GM12878 (cell line): ENCODE results near the gene MEG3.

Experiments
- EZH2 ChIP-seq: IDR thresholded peaks from 2 replicates; pipeline ENCODE4 v1.6.1; 2012; ENCODE audit warnings: low read depth, mild to moderate bottlenecking, control low read depth, inconsistent platforms, low read length, borderline replicate concordance; ENCODE audit not compliant: control insufficient read depth
- NFYA ChIP-seq: IDR thresholded peaks from 2 replicates; pipeline ENCODE4 v1.6.1; 2011; ENCODE audit warnings: low read depth, mild to moderate bottlenecking, low read length, improper control_type of control experiment, borderline replicate concordance
- POLR2A ChIP-seq: IDR thresholded peaks from 2 replicates; pipeline ENCODE4 v1.6.1; 2011; ENCODE audit warnings: low read depth, mild to moderate bottlenecking, low read length
- RAD51 ChIP-seq: fragments of 450-650 bp; IDR thresholded peaks from 2 replicates; pipeline ENCODE4 v1.6.1; 2016; ENCODE audit warnings: moderate library complexity, mild to moderate bottlenecking, inconsistent platforms
- RFX5 ChIP-seq: IDR thresholded peaks from 2 replicates; pipeline ENCODE4 v1.6.1; 2011; ENCODE audit warnings: low read depth, low read length, improper control_type of control experiment
- SIX5 ChIP-seq: IDR thresholded peaks from 2 replicates; pipeline ENCODE4 v1.6.1; 2011; ENCODE audit warnings: mild to moderate bottlenecking, low read depth, low read length, moderate library complexity; ENCODE audit not compliant: severe bottlenecking
- SMC3 ChIP-seq: IDR thresholded peaks from 2 replicates; pipeline ENCODE4 v1.6.1; 2011; ENCODE audit warnings: low read length, improper control_type of control experiment, borderline replicate concordance
- SREBF2 ChIP-seq: IDR thresholded peaks from 2 replicates; pipeline ENCODE4 v1.6.1; 2012; ENCODE audit warnings: mild to moderate bottlenecking, low read length
- STAT1 ChIP-seq: fragments of 450-650 bp; conservative IDR thresholded peaks from 2 replicates; pipeline ENCODE4 v1.6.1; 2014; ENCODE audit warnings: antibody characterized with exemption, mild to moderate bottlenecking
- TF ChIP-seq, protein P1 (sequence below), 3 experiments: IDR thresholded peaks in 2 of 3; conservative IDR thresholded peaks in 1 of 3; 2 replicates each; pipeline ENCODE4 v1.5.1; 2011; ENCODE audit warnings: low read depth in 3 of 3, low read length in 3 of 3, mild to moderate bottlenecking in 3 of 3, control low read depth in 2 of 3, moderate library complexity in 2 of 3, inconsistent platforms in 1 of 3, mixed read lengths in 1 of 3; ENCODE audit not compliant: control insufficient read depth in 2 of 3, insufficient read depth in 1 of 3; ENCODE audit errors: extremely low read depth in 1 of 3

DNA sequence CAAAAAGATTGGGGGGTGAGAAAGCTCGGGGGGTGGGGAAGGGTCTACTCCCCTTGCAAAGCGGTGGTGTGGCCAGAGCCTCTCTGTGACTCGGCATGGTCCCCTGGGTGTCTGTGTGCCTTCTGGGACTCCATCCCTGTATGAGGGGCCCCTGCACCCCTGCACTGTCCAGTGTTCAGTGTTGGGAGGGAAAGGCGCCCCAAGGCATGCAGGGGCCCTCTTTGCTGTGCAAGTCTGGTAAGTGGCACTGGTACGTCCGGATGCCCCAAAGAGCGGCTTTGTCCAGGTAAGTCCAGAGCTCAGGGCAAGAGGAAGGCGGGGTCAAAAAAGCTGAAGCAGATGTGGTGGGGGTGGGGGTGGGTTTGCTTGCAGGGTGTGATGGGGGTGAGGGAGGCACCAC, 53.9 kb downstream of the MEG3 start:
- TF ChIP-seq STAT1 (no peak), POLR2A (no peak), RFX5 (no peak), SREBF2 (no peak), SIX5 (no peak), RAD51 (no peak), EZH2 (no peak), SMC3 (no peak), NFYA (no peak)
- TF ChIP-seq, protein P1, sequence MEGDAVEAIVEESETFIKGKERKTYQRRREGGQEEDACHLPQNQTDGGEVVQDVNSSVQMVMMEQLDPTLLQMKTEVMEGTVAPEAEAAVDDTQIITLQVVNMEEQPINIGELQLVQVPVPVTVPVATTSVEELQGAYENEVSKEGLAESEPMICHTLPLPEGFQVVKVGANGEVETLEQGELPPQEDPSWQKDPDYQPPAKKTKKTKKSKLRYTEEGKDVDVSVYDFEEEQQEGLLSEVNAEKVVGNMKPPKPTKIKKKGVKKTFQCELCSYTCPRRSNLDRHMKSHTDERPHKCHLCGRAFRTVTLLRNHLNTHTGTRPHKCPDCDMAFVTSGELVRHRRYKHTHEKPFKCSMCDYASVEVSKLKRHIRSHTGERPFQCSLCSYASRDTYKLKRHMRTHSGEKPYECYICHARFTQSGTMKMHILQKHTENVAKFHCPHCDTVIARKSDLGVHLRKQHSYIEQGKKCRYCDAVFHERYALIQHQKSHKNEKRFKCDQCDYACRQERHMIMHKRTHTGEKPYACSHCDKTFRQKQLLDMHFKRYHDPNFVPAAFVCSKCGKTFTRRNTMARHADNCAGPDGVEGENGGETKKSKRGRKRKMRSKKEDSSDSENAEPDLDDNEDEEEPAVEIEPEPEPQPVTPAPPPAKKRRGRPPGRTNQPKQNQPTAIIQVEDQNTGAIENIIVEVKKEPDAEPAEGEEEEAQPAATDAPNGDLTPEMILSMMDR (IDR thresholded peaks at IDR 0.05 in 2 of 3, conservative IDR thresholded peaks at IDR 0.05 in 1 of 3; ENCODE audit: control insufficient read depth in 2 of 3, extremely low read depth in 1 of 3, insufficient read depth in 1 of 3, low read depth in 3 of 3, low read length in 3 of 3), result no peak
